HG03378 (cell line): ENCODE results near the gene PTPRD.

ENCODE experiments used
- ATAC-seq: cut with Tn5 transposase; IDR thresholded peaks from one replicate; pipeline ENCODE4 v1.9.1; 2021; ENCODE audit warnings: mild to moderate bottlenecking, moderate library complexity; ENCODE audit not compliant: unreplicated experiment

The PTPRD gene

GRCh38 chr9:10272830-10273229, 340.0 kb downstream of the PTPRD start:
- no peak for ATAC-seq

- peak; percentile 49 for ATAC-seq
Measured at GRCh38 chr9:10268531-10269485, 344.0 kb downstream of the PTPRD start.

DNA sequence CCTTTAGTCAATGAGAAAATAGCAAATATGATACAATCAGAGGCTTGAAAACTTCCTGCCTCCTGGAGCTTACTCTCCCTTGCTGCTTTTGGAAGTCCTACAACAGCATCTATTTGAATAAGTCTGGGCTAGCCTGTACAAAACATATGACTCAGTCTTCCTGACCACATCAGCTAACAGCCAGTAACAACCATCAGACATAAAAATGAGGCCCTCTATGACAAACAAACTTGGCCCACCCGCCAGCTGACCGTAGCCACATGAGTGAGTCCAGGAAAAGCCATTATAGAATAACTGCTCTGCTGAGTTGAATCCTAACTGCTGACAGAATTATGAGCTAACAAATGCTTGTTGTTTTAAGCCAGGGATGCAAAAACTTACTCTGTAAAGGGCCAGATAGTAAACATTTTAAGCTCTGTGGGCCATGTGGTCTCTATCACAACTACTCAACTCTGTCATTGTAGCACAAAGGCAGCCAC, 347.6 kb downstream of the PTPRD start:
- ATAC-seq: no peak

- no peak for ATAC-seq
Measured at GRCh38 chr9:10260501-10260900, 352.3 kb downstream of the PTPRD start.

DNA sequence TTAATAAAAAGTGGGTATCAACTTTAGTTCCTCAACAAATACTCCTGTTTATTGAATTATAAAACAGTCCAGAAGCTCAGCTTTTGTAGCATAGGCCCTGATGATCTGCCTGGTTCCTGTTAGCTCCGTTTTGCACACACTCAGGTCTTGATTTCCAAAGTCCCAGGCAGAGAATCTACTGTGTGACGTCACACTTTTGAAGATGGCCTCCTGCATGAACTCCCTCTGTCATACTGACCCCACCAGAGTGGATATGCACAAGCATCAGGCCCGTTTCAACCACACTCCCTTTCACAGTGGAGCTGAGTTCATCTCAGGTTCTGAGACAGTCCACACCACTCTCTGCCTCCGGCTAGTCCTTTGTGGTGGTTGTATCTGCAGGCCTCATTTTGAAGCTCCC, 353.1 kb downstream of the PTPRD start:
- ATAC-seq: no peak

DNA sequence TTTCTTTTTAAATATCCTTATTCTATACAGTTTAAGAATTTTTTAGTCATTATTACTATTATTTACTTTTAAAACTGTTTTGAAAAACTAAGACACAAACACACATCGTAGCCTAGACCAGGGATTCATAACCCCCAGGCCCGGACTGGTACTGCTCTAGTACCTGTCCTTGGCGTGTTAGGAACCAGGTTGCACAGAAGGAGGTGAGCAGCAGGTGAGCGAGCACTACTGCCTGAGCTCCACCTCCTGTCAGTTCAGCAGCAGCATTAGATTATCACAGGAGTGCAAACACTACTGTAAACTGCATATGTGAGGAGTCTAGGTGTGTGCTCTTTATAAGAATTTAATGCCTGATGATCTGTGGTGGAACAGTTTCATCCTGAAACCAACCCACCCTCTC, 357.0 kb downstream of the PTPRD start:
- no peak for ATAC-seq

GRCh38 chr9:10254338-10254737, 358.5 kb downstream of the PTPRD start:
- no peak for ATAC-seq

- no peak for ATAC-seq
Measured at GRCh38 chr9:10253341-10253740, 359.5 kb downstream of the PTPRD start.

GRCh38 chr9:10252174-10252573, 360.6 kb downstream of the PTPRD start:
- ATAC-seq: no peak

DNA sequence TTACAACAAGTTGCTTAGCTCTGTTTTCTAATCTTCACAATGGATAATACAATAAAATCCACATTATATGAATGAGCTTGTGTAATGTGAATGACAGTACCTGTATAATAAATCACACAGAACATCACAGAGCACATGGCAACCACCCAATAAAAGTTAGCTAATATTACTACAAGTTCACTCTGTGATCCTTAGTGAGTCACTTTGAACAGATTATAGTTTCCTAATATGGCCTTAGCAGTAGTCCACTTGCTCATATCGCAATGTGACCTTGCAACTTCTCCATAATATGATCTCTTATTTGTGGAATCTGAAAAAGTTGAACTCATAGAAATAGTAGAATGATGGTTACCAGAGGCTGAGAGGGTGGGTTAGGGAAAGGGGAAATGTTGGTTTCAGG, 361.3 kb downstream of the PTPRD start:
- ATAC-seq: no peak

GRCh38 chr9:10250219-10250618, 362.6 kb downstream of the PTPRD start:
- no peak for ATAC-seq

- no peak for ATAC-seq
Measured at GRCh38 chr9:10248890-10249289, 363.9 kb downstream of the PTPRD start.

DNA sequence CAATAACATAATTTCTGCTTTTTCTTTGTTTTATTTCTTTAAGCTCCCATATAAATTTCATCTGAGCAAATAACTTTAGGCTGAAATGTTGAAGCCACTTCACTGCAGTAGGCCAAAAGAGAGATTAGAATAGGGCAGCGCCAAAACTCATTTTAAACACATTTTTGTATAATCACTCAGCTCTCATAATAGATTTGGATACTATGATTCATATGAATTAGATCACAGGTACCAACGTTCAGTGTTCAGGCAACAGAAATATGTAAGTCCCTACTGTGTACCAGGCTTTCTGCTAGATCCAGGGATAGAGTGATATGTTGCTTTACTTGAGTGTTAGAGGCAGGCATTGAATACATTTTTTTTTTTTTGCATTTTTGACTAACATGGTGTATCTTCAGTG, 370.5 kb downstream of the PTPRD start:
- no peak for ATAC-seq

GRCh38 chr9:10238087-10238486, 374.7 kb downstream of the PTPRD start:
- ATAC-seq: no peak

- ATAC-seq: no peak
Measured at GRCh38 chr9:10237584-10237983, 375.2 kb downstream of the PTPRD start.

- no peak for ATAC-seq
Measured at GRCh38 chr9:10236161-10236560, 376.6 kb downstream of the PTPRD start.

GRCh38 chr9:10235376-10235775, 377.4 kb downstream of the PTPRD start:
- ATAC-seq: no peak

- no peak for ATAC-seq
Measured at GRCh38 chr9:10232352-10232930, 380.4 kb downstream of the PTPRD start.

GRCh38 chr9:10230512-10230911, 382.3 kb downstream of the PTPRD start:
- ATAC-seq: no peak

- ATAC-seq: no peak
Measured at GRCh38 chr9:10228082-10228481, 384.7 kb downstream of the PTPRD start.

GRCh38 chr9:10226996-10227395, 385.8 kb downstream of the PTPRD start:
- ATAC-seq: no peak

- ATAC-seq: no peak
Measured at GRCh38 chr9:10212702-10213101, 400.1 kb downstream of the PTPRD start.
